Cardiac muscle cell (in vitro differentiated cells and primary cell): Measurements from ENCODE around the gene IGF2BP1. TPM values are rescaled to one million over a fixed set of nuclear protein-coding genes. Genes with fewer than 3 reads are reported as not detected.

Experiments
- DNase-seq, 2 donors: peaks; one replicate each; pipeline versions ENCODE4 v3.0.0 to v3.0.0-alpha.2; 2010 to 2017; ENCODE audit warnings: low read depth in 1 of 2, low spot score in 1 of 2
- H3K27ac ChIP-seq: fragments of 200-600 bp; sonication (generic); 2 replicates; pipeline ENCODE4 v1.5.1; 2016
- H3K27me3 ChIP-seq: fragments of 200-600 bp; sonication (generic); 2 replicates; pipeline ENCODE4 v1.6.0; 2016; ENCODE audit warnings: control low read depth
- H3K36me3 ChIP-seq: fragments of 200-600 bp; sonication (generic); 2 replicates; pipeline ENCODE4 v1.5.1; 2016; ENCODE audit warnings: control low read depth
- H3K4me1 ChIP-seq: fragments of 200-600 bp; sonication (generic); 2 replicates; pipeline ENCODE4 v1.8.1; 2017; ENCODE audit warnings: low read depth, mild to moderate bottlenecking, mixed run types
- H3K4me3 ChIP-seq: fragments of 200-600 bp; sonication (generic); 2 replicates; pipeline ENCODE4 v1.5.1; 2016; ENCODE audit warnings: mild to moderate bottlenecking
- H3K9me3 ChIP-seq: fragments of 200-600 bp; sonication (generic); 2 replicates; pipeline ENCODE4 v1.5.1; 2017; ENCODE audit warnings: low read depth, mild to moderate bottlenecking, control low read depth
- polyA plus RNA-seq: library from polyadenylated mRNA; unstranded; fragments of >200 nt; fragmentation: Nextera tagmentation; extraction: Ambion mirVana; gene quantifications from 2 replicates; pipeline ENCODE4 v1.2.1, GENCODE V29; 2016
- total RNA-seq: library from RNA; depleted of rRNA; stranded (reverse); fragments of >200 nt; gene quantifications from 2 replicates; pipeline ENCODE4 v1.2.3, GENCODE V29; 2016
- TF ChIP-seq, protein P1 (sequence below): IDR thresholded peaks from 2 replicates; pipeline ENCODE4 v1.5.1; 2012; ENCODE audit warnings: low read depth, mild to moderate bottlenecking, low read length

The IGF2BP1 gene
- total and polyA plus RNA-seq, 2 experiments from 2014 or later: 18.7 to 74.0 TPM

DNA sequence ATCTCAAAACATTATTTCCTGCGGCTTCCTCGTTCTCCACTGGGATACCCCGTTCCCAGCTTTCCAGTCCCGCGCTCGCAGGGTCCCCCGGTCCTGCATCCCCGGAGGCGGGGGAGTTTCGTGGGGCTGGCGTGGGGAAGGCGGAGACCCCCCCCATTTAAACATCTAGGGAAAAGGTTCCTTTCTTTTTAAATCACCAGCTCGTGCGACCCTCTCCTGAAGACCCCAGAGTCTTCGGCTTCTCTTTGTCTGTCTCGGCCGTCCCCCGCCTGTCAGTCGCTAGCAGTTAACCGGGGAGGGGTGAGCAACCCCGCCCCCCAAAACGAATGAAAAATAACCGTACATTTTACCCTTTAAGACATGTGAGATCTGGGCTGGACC lies 473 bp upstream of the IGF2BP1 start:
- Histone ChIP-seq H3K27me3 (no peaks in the 10 kb centered on the region), H3K4me3 (peak overlapping the region; percentile 96), H3K4me1 (peaks cover 48% of the 10 kb centered on the region), H3K9me3 (no peaks in the 10 kb centered on the region), H3K36me3 (no peaks in the 10 kb centered on the region), H3K27ac (peak overlapping the region; percentile 96)
- TF ChIP-seq, protein P1, sequence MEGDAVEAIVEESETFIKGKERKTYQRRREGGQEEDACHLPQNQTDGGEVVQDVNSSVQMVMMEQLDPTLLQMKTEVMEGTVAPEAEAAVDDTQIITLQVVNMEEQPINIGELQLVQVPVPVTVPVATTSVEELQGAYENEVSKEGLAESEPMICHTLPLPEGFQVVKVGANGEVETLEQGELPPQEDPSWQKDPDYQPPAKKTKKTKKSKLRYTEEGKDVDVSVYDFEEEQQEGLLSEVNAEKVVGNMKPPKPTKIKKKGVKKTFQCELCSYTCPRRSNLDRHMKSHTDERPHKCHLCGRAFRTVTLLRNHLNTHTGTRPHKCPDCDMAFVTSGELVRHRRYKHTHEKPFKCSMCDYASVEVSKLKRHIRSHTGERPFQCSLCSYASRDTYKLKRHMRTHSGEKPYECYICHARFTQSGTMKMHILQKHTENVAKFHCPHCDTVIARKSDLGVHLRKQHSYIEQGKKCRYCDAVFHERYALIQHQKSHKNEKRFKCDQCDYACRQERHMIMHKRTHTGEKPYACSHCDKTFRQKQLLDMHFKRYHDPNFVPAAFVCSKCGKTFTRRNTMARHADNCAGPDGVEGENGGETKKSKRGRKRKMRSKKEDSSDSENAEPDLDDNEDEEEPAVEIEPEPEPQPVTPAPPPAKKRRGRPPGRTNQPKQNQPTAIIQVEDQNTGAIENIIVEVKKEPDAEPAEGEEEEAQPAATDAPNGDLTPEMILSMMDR: no peak
- DNase-seq: no peak

DNA sequence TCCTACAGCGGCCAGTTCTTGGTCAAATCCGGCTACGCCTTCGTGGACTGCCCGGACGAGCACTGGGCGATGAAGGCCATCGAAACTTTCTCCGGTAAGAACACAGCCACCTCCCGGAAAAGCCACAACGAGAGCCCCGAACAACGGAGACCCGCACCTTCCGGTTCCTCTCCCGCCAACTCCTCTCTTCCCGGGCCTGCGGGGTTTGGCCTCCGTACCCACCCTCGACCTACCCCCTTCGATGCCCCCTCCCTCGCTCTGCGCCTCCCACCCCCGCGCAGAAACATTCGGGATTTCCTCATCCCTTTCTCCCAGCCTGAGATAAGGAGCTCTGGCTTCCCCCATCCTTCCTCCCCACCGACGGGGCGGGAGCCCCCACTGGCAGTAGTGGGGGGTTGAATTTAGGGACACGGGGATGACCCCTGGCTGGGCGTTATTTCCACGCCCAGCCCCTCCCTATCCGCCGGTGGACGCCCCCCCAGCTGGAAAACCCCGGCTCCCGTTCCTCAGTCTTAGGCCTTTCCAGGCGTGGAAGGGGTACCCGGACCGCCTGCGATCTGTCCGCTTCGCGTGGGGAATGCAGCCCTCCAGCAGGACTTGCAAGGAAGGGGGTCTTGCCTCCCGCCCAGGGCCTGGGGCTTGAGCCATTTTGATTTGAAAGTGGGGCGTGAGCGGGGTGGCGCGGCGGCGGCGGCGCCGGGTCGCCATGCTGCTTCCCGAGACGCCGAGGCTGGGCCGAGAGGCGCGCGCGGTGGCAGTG lies 822 bp downstream of the IGF2BP1 start:
- H3K27me3 ChIP-seq: no peaks in the 10 kb centered on the region
- H3K9me3 ChIP-seq: no peaks in the 10 kb centered on the region
- peak overlapping the region; percentile 96 for H3K4me3 ChIP-seq
- H3K36me3 ChIP-seq: no peaks in the 10 kb centered on the region
- H3K4me1 ChIP-seq: peaks cover 47% of the 10 kb centered on the region
- peak in 1 of 2 donors; percentile 48 for DNase-seq
- TF ChIP-seq, protein P1: no peak
- peak overlapping the region; percentile 96 for H3K27ac ChIP-seq

- H3K9me3 ChIP-seq: no peaks in the 10 kb centered on the region
- H3K27ac ChIP-seq: peak overlapping the region; percentile 96
- peak in 1 of 2 donors; percentile 67 for DNase-seq
- H3K36me3 ChIP-seq: no peaks in the 10 kb centered on the region
- no peaks in the 10 kb centered on the region for H3K27me3 ChIP-seq
- TF ChIP-seq, protein P1: peak; percentile 22
- H3K4me3 ChIP-seq: peak overlapping the region; percentile 96
- peaks cover 41% of the 10 kb centered on the region for H3K4me1 ChIP-seq
These were observed 1.6 kb downstream of the IGF2BP1 start for GRCh38 chr17:48998587-48999440.

DNA sequence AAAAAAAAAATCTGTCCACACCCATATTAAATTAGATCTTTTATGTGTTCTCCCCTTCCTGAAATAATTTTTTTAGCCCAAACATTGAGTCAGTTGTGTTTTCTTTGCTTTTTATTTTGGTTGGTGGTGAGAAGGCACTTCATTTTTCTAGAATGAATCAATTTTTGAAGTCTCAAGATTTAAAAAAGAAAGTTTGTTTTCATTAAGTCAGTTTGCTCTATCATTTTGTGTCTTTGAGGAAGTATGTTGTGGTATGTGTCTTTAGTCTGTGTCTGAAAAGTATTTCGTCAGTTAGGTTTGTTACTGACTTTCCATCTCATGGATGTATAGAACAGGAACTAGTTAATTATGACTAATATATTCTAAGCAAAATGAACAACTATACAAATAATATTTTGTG lies 3.8 kb downstream of the IGF2BP1 start:
- H3K27me3 ChIP-seq: no peaks in the 10 kb centered on the region
- peak overlapping the region; percentile 96 for H3K4me3 ChIP-seq
- DNase-seq: no peak

DNA sequence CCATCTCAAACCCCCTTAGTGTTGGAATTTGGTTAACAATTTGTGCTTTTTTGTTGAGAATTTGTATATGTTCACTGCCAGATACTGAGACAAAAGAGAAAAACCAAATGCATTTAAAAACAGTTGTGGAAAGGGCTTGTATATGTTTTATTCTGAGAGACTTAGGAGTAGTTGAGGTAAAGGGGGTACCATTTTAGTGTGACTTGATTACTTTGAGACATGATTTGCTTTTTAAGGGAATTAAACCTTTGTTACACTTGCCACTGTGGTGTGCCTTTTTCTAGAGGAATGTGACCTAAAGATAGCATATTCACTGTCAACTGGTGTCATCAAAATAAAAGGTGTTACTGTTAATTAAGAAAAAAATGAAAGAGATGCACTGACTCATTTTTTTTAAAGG lies 4.5 kb downstream of the IGF2BP1 start:
- Histone ChIP-seq H3K27ac (peak overlapping the region; percentile 96), H3K9me3 (no peaks in the 10 kb centered on the region), H3K4me3 (peak overlapping the region; percentile 96), H3K27me3 (no peaks in the 10 kb centered on the region), H3K4me1 (peaks cover 48% of the 10 kb centered on the region), H3K36me3 (no peaks in the 10 kb centered on the region)
- no peak for DNase-seq
- TF ChIP-seq, protein P1: no peak

More for the DNA sequence above, 3.8 kb downstream of the IGF2BP1 start:
- Histone ChIP-seq H3K9me3 (no peaks in the 10 kb centered on the region), H3K4me1 (peaks cover 43% of the 10 kb centered on the region), H3K36me3 (no peaks in the 10 kb centered on the region), H3K27ac (peak overlapping the region; percentile 96)
- TF ChIP-seq, protein P1: no peak
